ENCODE results near the gene TRIM24. TPM values are rescaled to one million over a fixed set of nuclear protein-coding genes. Genes with fewer than 3 reads are reported as not detected.
A peak's percentile ranks its signal among the peaks of the same experiment; 100 is the strongest.
"Not testable (repeated sequence)": the region's sequence is repeated elsewhere in the genome, so short reads cannot be mapped to it uniquely, and the experiment has no call there.

The TRIM24 gene
- polyA plus RNA-seq, 4 donors = 50.4 to 64.9 (median 60.0) TPM

DNA sequence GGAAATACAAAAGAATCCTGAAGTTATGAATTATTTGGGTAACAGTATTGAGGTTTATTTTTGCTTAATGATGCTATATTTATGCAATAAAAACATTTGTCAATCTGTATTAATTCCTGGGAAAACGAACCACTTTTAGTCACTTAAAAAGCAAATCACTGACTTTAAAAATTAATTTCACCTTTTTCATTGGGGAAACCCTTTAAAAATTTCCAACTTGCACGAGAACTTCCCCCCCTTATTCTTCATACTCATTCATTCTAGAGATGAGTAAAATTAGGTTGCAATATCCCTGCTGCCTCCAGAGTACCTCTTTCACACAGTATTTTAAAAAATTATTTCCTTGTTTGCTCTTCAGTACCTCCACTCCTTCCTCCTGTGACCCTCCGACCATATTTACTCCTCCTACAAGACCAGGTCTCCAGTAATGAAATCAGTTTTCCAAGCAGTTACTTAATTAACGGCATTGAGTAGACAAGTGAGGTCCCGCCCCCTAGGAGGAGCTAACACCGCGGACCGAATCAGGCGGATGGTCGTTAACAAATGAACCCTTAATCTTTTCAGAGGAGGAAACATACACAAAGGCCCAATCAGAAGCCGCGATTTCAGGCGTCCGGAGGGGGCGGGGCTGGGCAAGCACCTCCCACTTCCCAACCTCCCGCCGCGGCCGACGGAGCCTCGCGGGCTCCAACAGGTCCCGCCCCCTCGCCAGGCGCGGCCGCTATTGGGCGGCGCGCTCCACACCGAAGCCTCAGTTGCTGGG is 465 bp upstream of the TRIM24 start:
- peak; percentile 94 to 97 (median 96) for DNase-seq (ENCODE audit: low read depth in 4 of 4, low spot score in 3 of 4)

DNA sequence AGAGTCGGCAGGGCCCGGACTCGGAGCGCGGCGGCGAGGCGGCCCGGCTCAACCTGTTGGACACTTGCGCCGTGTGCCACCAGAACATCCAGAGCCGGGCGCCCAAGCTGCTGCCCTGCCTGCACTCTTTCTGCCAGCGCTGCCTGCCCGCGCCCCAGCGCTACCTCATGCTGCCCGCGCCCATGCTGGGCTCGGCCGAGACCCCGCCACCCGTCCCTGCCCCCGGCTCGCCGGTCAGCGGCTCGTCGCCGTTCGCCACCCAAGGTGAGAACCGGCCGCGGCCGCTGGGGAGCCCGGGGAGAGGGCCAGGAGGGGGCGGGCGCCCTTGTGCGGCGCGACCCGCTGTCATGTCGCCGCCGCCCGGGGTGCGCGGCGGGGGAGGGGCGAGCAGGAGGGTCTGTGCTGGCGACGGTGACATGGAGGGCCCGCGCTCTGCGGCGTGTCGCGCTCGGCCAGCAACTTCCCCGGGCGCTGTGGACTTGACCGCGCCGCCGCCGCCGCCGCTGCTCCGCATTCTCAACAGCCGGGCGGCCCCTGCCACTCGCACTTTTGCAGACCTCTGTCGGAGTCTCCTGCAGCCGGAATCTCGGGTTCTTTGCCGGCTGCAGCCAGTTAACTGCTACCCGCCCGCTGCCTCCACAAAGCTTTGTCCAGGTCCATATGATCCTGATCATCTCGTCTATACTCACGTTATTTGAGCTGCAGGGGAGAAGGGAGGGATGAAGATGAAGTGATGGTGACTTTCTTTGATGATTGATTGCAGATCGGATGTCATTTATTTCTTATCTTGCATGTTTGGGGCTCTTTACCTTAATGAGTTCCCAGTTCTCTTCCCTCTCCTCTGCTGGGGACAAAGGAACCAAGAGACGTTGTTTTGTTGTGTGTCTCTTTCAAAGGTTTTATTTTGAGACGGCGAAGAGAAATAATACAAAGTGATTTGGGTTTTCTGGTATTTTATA is 869 bp downstream of the TRIM24 start:
- DNase-seq (ENCODE audit: low read depth in 4 of 4, low spot score in 3 of 4) = peak; percentile 43 to 47 (median 44)

DNA sequence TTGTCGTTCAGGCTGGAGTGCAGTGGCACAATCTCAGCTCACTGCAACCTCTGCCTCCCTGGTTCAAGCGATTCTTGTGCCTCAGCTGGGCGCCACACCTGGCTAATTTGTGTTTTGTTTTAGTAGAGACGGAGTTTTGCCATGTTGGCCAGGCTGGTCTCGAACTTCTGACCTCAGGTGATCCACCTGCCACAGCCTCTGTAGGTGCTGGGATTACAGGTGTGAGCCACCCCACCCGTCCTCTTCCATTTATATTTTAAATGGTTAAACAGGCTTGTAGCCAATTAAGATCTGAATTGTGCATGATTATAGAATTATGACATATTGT is 3.2 kb downstream of the TRIM24 start:
- DNase-seq (ENCODE audit: low read depth in 4 of 4, low spot score in 3 of 4) = not testable (repeated sequence)

DNA sequence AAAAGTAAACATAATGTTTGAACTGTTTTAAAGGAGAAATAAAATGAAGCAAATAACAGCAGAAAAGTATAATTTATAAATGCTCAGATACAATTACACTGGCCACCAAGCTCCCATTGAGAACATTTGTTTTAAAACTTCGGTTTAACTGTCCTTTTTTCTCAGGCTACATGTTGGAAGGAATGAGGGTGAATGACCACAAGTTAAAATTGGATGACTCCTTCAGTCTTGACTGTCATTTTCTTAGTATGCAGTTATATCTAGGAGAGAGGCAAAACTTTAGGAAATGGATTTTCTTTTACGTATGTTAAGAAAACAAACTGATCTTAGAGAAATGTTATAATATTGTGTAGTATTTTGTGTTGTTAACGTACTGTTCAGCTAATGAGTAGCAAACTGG is 5.0 kb downstream of the TRIM24 start:
- no peak for DNase-seq (ENCODE audit: low read depth in 4 of 4, low spot score in 3 of 4)

DNA sequence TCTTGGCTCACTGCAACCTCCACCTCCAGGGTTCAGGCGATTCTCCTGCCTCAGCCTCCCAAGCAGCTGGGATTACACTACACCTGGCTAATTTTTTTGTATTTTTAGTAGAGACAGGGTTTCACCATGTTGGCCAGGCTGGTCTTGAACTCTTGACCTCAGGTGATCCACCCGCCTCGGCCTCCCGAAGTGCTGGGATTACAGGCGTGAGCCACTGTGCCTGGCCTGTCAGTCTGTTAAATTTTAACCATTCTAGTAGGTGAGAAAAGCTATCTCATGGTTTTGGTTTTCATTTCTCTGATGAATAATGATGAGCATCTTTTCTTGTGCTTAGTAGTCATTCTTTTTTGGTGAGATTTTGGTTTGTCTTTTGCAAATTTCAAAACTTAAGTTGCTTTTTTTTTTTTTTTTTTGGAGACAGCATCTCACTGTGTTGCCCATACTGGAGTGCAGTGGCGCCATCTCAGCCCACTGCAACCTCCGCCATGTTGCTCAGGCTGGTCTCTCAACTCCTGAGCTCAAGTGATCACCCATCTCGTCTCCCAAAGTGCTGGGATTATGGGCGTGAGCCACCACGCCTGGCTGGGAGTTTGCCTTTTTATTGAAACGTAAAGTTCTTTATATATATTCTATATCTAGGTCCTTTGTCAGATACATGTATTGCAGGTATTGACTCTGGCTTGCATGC is 6.2 kb downstream of the TRIM24 start:
- not testable (repeated sequence) for DNase-seq (ENCODE audit: low read depth in 4 of 4, low spot score in 3 of 4)

DNA sequence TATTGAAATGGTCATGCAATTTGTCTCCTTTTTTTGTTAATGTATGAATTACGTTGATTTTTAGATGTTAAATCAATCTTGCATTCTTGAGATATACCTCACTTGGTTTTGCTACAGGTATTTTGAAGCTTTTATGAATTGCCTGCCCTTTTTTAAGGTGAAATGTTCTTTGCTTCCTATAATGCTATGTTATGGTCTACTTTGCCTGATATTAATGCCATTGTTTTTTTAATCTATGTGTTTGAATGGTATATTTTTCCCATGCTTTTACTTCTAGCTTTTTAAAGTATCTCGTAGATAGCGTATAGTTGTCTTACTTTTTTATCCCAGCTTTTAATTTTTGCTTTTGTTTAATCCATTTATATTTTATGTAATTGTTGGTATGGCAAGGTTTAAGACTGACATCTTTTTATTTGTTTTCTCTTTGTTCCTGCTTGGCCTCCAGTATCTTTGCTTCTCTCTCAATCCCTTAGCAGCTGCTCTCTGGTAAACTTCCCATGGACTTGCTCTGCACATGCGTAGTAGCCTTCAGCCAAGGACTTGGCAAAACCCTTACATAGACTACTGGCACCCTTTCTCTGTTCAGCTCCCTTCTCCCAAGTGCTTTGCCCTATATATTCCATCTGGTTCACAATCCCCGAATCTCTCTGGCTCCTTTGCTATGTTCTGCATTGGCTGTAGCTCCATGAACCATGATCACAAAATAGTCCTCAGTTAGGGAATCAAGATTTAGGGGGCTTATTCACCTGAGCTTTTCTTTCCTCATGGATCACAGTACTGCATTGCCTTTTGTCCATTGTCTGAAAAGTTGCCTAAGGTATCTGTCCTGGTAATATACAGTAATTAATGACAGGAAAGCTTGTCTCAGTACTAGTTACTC is 8.4 kb downstream of the TRIM24 start:
- DNase-seq (ENCODE audit: low read depth in 4 of 4, low spot score in 3 of 4) = no peak

DNA sequence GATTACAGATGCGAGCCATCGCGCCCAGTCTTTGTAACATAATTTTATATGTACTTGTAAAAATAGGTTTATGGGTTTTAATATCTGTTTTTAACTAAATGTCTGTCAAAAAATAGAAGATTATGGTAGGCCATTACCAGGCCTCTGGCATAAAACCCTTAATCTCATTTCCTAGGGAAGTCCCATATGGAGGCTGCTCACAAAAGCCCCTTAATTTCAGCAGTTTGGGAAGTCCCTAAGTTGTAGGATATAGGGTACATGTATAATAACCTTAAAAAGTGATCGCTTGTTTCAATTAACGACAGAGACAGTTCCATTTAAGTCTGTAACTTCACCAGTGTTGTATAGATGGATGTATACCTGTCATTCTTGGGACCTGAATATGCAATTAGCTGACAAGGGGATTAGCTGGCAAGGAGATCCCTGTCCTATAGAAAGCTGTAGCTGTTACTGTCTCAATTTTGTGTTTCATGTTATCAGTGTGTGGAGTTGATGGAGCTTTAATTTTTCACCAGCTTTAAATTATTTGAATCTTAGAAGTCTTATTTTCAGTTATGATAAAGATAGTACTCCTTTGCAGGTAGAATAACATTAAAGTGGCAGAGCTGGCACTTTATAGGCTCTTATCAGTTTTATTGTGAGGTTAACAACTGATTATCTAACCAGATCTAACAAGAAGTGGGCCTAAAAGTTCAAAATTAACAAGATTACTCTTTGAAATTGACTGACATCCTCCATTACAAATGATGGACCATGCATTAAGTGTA is 10.5 kb downstream of the TRIM24 start:
- DNase-seq (ENCODE audit: low read depth in 4 of 4, low spot score in 3 of 4) = no peak

DNA sequence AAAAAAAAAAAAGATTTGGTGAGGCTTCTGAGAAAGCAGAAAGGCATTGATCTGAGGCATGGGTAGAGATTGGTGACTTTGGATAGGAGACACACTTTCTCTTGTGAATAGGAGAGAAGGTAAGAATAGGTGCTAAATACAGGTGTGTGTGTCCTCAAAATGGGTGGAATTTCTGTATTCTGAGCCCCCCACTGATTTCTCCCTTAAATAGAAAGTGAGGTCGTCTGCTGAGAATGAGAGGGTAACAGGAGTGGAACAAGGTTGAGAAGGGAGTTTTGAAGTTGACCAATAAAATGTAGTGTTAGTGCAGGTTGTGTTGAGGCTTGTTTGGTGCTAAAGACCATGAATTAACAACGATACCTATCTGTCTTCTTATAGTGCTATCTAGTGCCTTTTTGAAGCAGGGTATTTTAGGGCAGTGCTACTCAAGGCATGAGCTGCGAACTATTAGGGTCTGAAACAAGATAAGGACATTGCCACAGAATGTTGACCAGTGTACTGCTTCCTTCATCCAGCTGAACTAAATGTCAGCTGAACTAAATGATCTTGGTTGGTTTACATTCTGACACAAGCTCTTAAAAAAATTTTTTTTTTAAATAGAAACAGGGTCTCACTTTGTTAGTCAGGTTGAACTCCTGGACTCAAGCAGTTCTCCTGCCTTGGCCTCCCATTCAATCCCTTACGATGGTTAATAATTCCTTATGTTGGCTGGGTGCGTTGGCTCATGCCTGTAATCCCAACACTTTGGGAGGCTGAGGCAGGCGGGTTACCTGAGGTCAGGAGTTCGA is 12.4 kb downstream of the TRIM24 start:
- no peak for DNase-seq (ENCODE audit: low read depth in 4 of 4, low spot score in 3 of 4)

DNA sequence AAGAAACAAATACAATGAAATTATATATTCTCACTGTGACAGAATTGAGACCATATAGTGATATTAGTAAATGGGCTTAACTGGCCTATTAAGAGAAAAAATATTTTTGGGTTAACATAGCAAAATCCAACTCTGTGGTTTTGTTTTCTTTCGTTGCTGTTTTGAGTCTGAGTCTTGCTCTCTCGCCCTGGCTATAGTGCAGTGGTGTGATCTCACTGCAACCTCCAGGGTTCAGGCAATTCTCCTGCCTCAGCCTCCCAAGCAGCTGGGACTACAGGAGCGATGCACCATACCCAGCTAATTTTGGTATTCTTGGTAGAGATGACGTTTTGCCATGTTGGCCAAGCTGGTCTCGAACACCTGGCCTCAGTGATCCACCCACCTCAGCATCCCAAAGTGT is 15.3 kb downstream of the TRIM24 start:
- DNase-seq (ENCODE audit: low read depth in 4 of 4, low spot score in 3 of 4) = no peak

DNA sequence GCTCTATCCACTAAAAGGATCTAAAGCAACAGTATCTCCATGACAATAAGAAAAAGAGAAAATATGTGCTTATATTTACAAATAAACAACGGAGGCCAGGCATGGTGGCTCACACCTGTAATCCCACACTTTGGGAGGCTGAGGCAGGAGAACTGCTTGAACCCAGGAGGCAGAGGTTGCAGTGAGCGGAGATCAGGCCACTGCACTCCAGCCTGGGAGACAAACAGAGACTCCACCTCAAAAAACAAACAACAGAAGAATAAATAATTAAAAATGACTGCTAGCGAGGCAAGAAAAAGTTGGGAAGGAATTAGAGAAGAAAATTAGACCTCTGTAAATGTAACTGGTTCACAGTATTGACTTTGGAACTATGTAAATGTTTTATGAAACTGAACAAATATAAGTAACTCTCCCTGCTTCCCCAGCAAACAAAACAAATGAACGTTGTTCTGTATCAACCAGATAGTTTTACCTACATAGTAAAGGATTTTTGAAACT is 17.1 kb downstream of the TRIM24 start:
- DNase-seq (ENCODE audit: low read depth in 4 of 4, low spot score in 3 of 4) = no peak

DNA sequence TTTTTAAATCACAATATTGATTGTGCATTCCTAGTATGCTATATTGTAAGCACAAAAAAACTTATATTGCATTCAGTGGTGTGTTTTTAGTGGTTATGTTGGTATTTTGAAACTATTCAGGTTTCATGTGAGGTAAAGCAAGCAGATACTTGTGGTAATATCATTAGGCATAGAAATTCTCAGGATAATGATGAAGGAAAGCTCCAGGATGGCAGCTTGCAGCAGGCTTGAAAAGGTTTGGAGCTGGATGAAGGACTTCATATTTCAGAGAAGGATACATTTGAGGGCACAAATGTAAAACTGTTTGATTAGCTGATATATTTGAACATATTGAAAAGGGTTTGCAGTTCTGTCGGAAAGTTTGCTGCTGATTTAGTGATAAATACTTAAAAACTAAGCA is 17.5 kb downstream of the TRIM24 start:
- no peak for DNase-seq (ENCODE audit: low read depth in 4 of 4, low spot score in 3 of 4)

DNA sequence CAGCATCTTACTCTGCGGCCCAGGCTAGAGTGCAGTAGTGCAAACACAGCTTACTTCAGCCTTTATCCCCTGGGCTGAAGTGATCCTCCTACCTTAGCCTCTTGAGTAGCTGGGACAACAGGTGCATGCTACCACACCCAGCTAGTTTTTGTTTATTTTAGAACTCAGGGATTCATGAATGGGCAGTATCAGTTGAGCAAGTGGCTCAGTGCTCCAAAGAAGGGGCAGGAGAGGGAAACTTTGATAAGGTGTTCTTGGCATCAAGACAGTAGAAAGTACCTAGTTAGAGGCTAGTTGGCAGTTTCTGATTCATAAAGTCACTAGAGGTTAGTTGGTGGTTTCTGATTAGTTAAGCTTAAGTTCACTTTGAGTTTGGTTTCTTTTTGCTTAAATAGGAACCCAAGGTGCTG is 18.4 kb downstream of the TRIM24 start:
- no peak for DNase-seq (ENCODE audit: low read depth in 4 of 4, low spot score in 3 of 4)

DNA sequence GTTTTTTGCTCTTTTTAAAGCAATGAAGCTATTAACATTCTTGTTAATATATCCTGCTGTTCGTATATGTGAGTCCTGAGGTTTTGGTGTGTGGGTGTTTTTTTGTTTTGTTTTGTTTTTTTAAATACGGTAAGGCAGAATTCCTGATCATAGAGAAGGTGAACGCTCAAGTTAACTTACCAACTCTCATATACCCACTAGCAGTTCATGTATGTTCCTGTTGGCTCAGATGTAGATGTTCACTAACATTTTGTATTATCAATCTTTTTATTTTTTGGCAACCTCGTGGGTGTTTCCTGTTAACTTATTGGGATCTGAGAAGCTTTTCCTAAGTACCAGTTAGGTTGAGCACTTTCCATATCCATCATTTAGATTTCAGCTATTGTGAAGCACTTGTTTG is 20.5 kb downstream of the TRIM24 start:
- DNase-seq (ENCODE audit: low read depth in 4 of 4, low spot score in 3 of 4) = no peak

DNA sequence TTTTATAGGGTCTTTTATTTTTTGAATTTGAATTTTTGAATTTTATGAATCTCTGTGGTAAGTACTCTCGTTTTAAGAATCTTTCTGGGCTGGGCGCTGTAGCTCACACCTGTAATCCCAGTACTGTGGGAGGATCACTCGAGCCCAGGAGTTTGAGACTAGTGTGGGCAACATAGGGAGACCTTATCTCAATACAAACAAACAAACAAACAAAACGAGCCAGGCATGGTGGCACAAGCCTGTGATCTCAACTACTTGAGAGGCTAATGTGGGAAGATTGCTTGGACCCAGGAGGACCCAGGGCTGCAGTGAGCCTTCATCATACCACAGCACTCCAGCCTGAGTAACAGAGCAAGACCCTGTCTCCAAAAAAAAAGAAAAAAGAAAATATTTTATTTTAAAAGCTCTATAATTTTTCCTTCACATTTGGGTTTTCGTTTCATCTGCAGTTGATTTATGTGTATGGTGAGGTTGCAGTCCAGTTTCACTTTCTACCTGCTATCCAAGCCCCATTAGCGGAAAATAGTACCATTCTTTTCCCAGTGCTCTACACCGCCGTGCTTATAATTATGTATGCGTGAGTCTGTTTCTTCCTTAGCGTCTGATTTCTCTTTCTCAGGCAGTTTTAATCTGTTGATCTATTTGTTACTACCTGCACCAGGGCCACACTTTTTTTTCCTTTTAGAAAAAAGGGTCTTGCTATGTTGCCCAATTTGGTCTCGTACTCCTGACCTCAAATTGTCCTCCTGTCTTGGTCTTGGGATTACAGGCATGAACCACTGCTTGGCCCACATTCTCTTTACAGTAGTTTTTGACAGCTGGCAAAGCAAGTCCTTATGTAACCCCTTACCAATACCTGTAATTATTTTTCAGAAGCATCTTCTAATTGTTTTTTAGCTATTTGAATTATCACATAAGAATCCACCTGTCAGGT is 21.7 kb downstream of the TRIM24 start:
- DNase-seq (ENCODE audit: low read depth in 4 of 4, low spot score in 3 of 4) = no peak

DNA sequence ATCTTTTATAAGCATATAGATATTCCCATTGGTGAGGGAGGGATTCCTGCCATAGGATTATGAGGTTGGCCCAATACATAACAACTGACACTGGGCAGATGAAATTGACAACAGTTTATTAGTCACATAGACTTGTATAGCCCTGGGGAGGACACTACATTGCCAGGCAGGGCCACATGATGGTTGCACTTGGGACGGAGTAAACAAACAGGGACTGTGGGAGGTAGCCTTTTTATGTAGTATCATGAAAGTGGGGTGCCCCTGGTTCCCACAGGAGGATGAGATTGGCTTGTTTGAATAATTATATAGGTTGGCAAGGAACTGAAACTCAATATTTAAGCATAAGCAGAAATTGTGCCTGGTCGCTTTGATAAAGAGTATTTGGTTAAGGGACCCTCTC is 23.5 kb downstream of the TRIM24 start:
- DNase-seq (ENCODE audit: low read depth in 4 of 4, low spot score in 3 of 4) = no peak

DNA sequence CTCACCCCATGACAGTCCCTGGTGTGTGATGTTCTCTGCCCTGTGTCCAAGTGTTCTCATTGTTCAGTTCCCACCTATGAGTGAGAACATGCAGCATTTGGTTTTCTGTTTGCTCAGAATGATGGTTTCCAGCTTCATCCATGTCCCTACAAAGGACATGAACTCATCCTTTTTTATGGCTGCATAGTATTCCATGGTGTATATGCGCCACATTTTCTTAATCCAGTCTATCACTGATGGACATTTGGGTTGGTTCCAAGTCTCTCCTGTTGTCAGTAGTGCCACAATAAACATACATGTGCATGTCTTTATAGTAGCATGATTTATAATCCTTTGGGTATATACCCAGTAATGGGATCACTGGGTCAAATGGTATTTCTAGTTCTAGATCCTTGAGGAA is 25.4 kb downstream of the TRIM24 start:
- DNase-seq (ENCODE audit: low read depth in 4 of 4, low spot score in 3 of 4) = not testable (repeated sequence)

DNA sequence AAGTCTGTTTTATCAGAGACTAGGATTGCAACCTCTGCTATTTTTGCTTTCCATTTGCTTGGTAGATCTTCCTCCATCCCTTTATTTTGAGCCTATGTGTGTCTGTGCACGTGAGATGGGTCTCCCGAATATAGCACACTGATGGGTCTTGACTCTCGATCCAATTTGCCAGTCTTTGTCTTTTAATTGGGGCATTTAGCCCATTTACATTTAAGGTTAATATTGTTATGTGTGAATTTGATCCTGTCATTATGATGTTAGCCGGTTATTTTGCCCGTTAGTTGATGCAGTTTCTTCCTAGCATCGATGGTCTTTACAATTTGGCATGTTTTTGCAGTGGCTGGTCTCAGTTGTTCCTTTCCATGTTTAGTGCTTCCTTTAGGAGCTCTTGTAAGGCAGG is 29.1 kb downstream of the TRIM24 start:
- DNase-seq (ENCODE audit: low read depth in 4 of 4, low spot score in 3 of 4) = not testable (repeated sequence)

All from right renal pelvis (tissue), 4 donors.